ENCODE results near the gene TLDC2.
"Not testable (repeated sequence)": the region's sequence is repeated elsewhere in the genome, so short reads cannot be mapped to it uniquely, and the experiment has no call there.

The TLDC2 gene

GRCh38 chr20:36875702-36876472 is at the start of gene TLDC2:
TSS of gene TLDC2 (plus strand) at chr20:36876138. CDS start at chr20:36876175, 37 bp downstream.
- no peaks in the 10 kb centered on the region for H3K27me3 ChIP-seq (ENCODE audit: control insufficient read depth, insufficient read depth, low read length)
- H3K9ac ChIP-seq (ENCODE audit: low read depth, low read length), result peak within 1 kb of the TSS; percentile 6
- no peak within 1 kb of the TSS for H3K4me3 ChIP-seq (ENCODE audit: low read depth, low read length)
- no peaks in the 10 kb centered on the region for H3K36me3 ChIP-seq (ENCODE audit: control insufficient read depth, insufficient read depth, low read length)
- H3K9me3 ChIP-seq (ENCODE audit: control insufficient read depth, insufficient read depth, low read length), result no peaks in the 10 kb centered on the region
- peaks cover 3% of the 10 kb centered on the region for H3K4me1 ChIP-seq (ENCODE audit: control insufficient read depth, insufficient read depth, low read length)

- Histone ChIP-seq H3K27me3 (ENCODE audit: control insufficient read depth, insufficient read depth, low read length) (no peaks in the 10 kb centered on the region), H3K9me3 (ENCODE audit: control insufficient read depth, insufficient read depth, low read length) (no peaks in the 10 kb centered on the region), H3K4me3 (ENCODE audit: low read depth, low read length) (no peak overlapping the region), H3K36me3 (ENCODE audit: control insufficient read depth, insufficient read depth, low read length) (peaks cover 16% of the 10 kb centered on the region), H3K4me1 (ENCODE audit: control insufficient read depth, insufficient read depth, low read length) (peaks cover 2% of the 10 kb centered on the region), H3K9ac (ENCODE audit: low read depth, low read length) (no peak overlapping the region)
These were observed 49.2 kb upstream of the TLDC2 start for GRCh38 chr20:36826554-36827244.

- Histone ChIP-seq H3K4me1 (ENCODE audit: control insufficient read depth, insufficient read depth, low read length) (no peaks in the 10 kb centered on the region), H3K9me3 (ENCODE audit: control insufficient read depth, insufficient read depth, low read length) (no peaks in the 10 kb centered on the region), H3K9ac (ENCODE audit: low read depth, low read length) (no peak overlapping the region), H3K36me3 (ENCODE audit: control insufficient read depth, insufficient read depth, low read length) (peaks cover 17% of the 10 kb centered on the region), H3K27me3 (ENCODE audit: control insufficient read depth, insufficient read depth, low read length) (no peaks in the 10 kb centered on the region), H3K4me3 (ENCODE audit: low read depth, low read length) (no peak overlapping the region)
These were observed 48.2 kb upstream of the TLDC2 start for GRCh38 chr20:36827541-36828279.

- Histone ChIP-seq H3K9ac (ENCODE audit: low read depth, low read length) (no peak overlapping the region), H3K36me3 (ENCODE audit: control insufficient read depth, insufficient read depth, low read length) (peaks cover 20% of the 10 kb centered on the region), H3K9me3 (ENCODE audit: control insufficient read depth, insufficient read depth, low read length) (no peaks in the 10 kb centered on the region), H3K4me3 (ENCODE audit: low read depth, low read length) (no peak overlapping the region), H3K27me3 (ENCODE audit: control insufficient read depth, insufficient read depth, low read length) (no peaks in the 10 kb centered on the region), H3K4me1 (ENCODE audit: control insufficient read depth, insufficient read depth, low read length) (no peaks in the 10 kb centered on the region)
These were observed 44.9 kb upstream of the TLDC2 start for GRCh38 chr20:36830791-36831691.

DNA sequence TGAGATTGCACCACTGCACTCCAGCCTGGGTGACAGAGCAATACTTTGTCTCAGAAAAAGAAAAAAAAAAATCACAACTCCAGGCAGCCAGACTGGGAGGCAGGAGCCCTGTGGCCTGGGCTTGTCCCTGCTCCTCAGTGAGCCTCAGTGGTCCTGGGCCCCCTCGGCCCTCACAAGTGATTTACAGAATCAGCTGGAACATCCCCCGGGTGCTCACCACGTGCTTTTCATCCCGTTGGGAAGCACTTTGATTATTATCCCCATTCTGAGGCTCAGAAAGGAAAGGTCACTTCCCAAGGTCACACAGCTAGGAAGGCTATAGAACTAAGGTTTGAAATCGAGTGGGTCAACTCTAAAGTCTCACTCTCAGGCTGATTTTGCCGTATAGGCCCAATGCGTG is 43.1 kb upstream of the TLDC2 start:
- peaks cover 15% of the 10 kb centered on the region for H3K36me3 ChIP-seq (ENCODE audit: control insufficient read depth, insufficient read depth, low read length)
- H3K9ac ChIP-seq (ENCODE audit: low read depth, low read length), result no peak overlapping the region
- no peaks in the 10 kb centered on the region for H3K27me3 ChIP-seq (ENCODE audit: control insufficient read depth, insufficient read depth, low read length)
- no peak overlapping the region for H3K4me3 ChIP-seq (ENCODE audit: low read depth, low read length)
- H3K9me3 ChIP-seq (ENCODE audit: control insufficient read depth, insufficient read depth, low read length), result no peaks in the 10 kb centered on the region
- no peaks in the 10 kb centered on the region for H3K4me1 ChIP-seq (ENCODE audit: control insufficient read depth, insufficient read depth, low read length)

- no peak overlapping the region for H3K9ac ChIP-seq (ENCODE audit: low read depth, low read length)
- no peaks in the 10 kb centered on the region for H3K27me3 ChIP-seq (ENCODE audit: control insufficient read depth, insufficient read depth, low read length)
- H3K4me1 ChIP-seq (ENCODE audit: control insufficient read depth, insufficient read depth, low read length), result no peaks in the 10 kb centered on the region
- H3K36me3 ChIP-seq (ENCODE audit: control insufficient read depth, insufficient read depth, low read length), result peaks cover 9% of the 10 kb centered on the region
- H3K9me3 ChIP-seq (ENCODE audit: control insufficient read depth, insufficient read depth, low read length), result no peaks in the 10 kb centered on the region
- H3K4me3 ChIP-seq (ENCODE audit: low read depth, low read length), result no peak overlapping the region
These were observed 42.5 kb upstream of the TLDC2 start for GRCh38 chr20:36833275-36834020.

- peaks cover 3% of the 10 kb centered on the region for H3K36me3 ChIP-seq (ENCODE audit: control insufficient read depth, insufficient read depth, low read length)
- H3K4me3 ChIP-seq (ENCODE audit: low read depth, low read length), result no peak overlapping the region
- no peaks in the 10 kb centered on the region for H3K4me1 ChIP-seq (ENCODE audit: control insufficient read depth, insufficient read depth, low read length)
- H3K27me3 ChIP-seq (ENCODE audit: control insufficient read depth, insufficient read depth, low read length), result no peaks in the 10 kb centered on the region
- no peak overlapping the region for H3K9ac ChIP-seq (ENCODE audit: low read depth, low read length)
- no peaks in the 10 kb centered on the region for H3K9me3 ChIP-seq (ENCODE audit: control insufficient read depth, insufficient read depth, low read length)
These were observed 40.9 kb upstream of the TLDC2 start for GRCh38 chr20:36835025-36835424.

GRCh38 chr20:36835453-36836198 is 40.3 kb upstream of the TLDC2 start:
- no peak overlapping the region for H3K9ac ChIP-seq (ENCODE audit: low read depth, low read length)

GRCh38 chr20:36836591-36837269 is 39.2 kb upstream of the TLDC2 start:
- Histone ChIP-seq H3K9me3 (ENCODE audit: control insufficient read depth, insufficient read depth, low read length) (no peaks in the 10 kb centered on the region), H3K9ac (ENCODE audit: low read depth, low read length) (no peak overlapping the region), H3K27me3 (ENCODE audit: control insufficient read depth, insufficient read depth, low read length) (no peaks in the 10 kb centered on the region), H3K36me3 (ENCODE audit: control insufficient read depth, insufficient read depth, low read length) (peaks cover 3% of the 10 kb centered on the region), H3K4me1 (ENCODE audit: control insufficient read depth, insufficient read depth, low read length) (peaks cover 3% of the 10 kb centered on the region), H3K4me3 (ENCODE audit: low read depth, low read length) (no peak overlapping the region)

More at GRCh38 chr20:36835453-36836198, 40.3 kb upstream of the TLDC2 start:
- H3K9me3 ChIP-seq (ENCODE audit: control insufficient read depth, insufficient read depth, low read length), result no peaks in the 10 kb centered on the region
- peaks cover 3% of the 10 kb centered on the region for H3K36me3 ChIP-seq (ENCODE audit: control insufficient read depth, insufficient read depth, low read length)
- H3K4me3 ChIP-seq (ENCODE audit: low read depth, low read length), result peak overlapping the region; percentile 35
- no peaks in the 10 kb centered on the region for H3K4me1 ChIP-seq (ENCODE audit: control insufficient read depth, insufficient read depth, low read length)
- no peaks in the 10 kb centered on the region for H3K27me3 ChIP-seq (ENCODE audit: control insufficient read depth, insufficient read depth, low read length)

- not testable (repeated sequence) for H3K9me3 ChIP-seq (ENCODE audit: control insufficient read depth, insufficient read depth, low read length); H3K4me3 ChIP-seq (ENCODE audit: low read depth, low read length); H3K36me3 ChIP-seq (ENCODE audit: control insufficient read depth, insufficient read depth, low read length); H3K9ac ChIP-seq (ENCODE audit: low read depth, low read length); H3K27me3 ChIP-seq (ENCODE audit: control insufficient read depth, insufficient read depth, low read length)
- peaks cover 10% of the 10 kb centered on the region for H3K4me1 ChIP-seq (ENCODE audit: control insufficient read depth, insufficient read depth, low read length)
These were observed 37.6 kb upstream of the TLDC2 start for GRCh38 chr20:36838376-36838775.
